Inferior parietal cortex (tissue), 1 donor: Measurements from ENCODE around the gene OR14C36.
"Not testable (repeated sequence)": the region's sequence is repeated elsewhere in the genome, so short reads cannot be mapped to it uniquely, and the experiment has no call there.

Experiments used
- DNase-seq: peaks from one replicate; pipeline ENCODE4 v3.0.0-alpha.2; 2016; ENCODE audit errors: extremely low spot score

Gene OR14C36

GRCh38 chr1:248348475-248348874, at the start of gene OR14C36:
TSS of gene OR14C36 (plus strand) at chr1:248348775. CDS start at chr1:248348775, 0 bp downstream.
- no peak for DNase-seq

GRCh38 chr1:248303324-248303723, 45.3 kb upstream of the OR14C36 start, which contains the start of gene OR2T12:
TSS of gene OR2T12 (minus strand) at chr1:248303424. CDS start at chr1:248295578, 7,846 bp downstream.
- no peak for DNase-seq

- not testable (repeated sequence) for DNase-seq
Observed at GRCh38 chr1:248305672-248306071, 42.9 kb upstream of the OR14C36 start.

- no peak for DNase-seq
Observed at GRCh38 chr1:248306103-248306502, 42.5 kb upstream of the OR14C36 start.

- not testable (repeated sequence) for DNase-seq
Observed at GRCh38 chr1:248306740-248307139, 41.8 kb upstream of the OR14C36 start.

GRCh38 chr1:248316796-248317195, 31.8 kb upstream of the OR14C36 start:
- DNase-seq = no peak

- DNase-seq = no peak
Observed at GRCh38 chr1:248324468-248324867, 24.1 kb upstream of the OR14C36 start, which contains the start of gene OR2M7. TSS of gene OR2M7 (minus strand) at chr1:248324568. CDS start at chr1:248324568, 0 bp downstream.

GRCh38 chr1:248343451-248343850, 5.1 kb upstream of the OR14C36 start:
- no peak for DNase-seq

GRCh38 chr1:248359415-248359814, 10.8 kb downstream of the OR14C36 start:
- DNase-seq = peak; percentile 13

- DNase-seq = peak; percentile 71
Observed at GRCh38 chr1:248361121-248361715, 12.6 kb downstream of the OR14C36 start, which contains the start of gene OR2T4. TSS of gene OR2T4 (plus strand) at chr1:248361665. CDS start at chr1:248361665, 0 bp downstream.

- DNase-seq = no peak
Observed at GRCh38 chr1:248366609-248367008, 18.0 kb downstream of the OR14C36 start.

GRCh38 chr1:248372394-248372793, 23.8 kb downstream of the OR14C36 start:
- DNase-seq = no peak

- no peak for DNase-seq
Observed at GRCh38 chr1:248373761-248374160, 25.2 kb downstream of the OR14C36 start.

GRCh38 chr1:248375446-248375845, 26.9 kb downstream of the OR14C36 start, which contains the start of gene OR2T6:
TSS of gene OR2T6 (plus strand) at chr1:248375746. CDS start at chr1:248387609, 11,863 bp downstream.
- DNase-seq = no peak

- no peak for DNase-seq
Observed at GRCh38 chr1:248376916-248377315, 28.3 kb downstream of the OR14C36 start.

GRCh38 chr1:248380854-248381253, 32.3 kb downstream of the OR14C36 start:
- no peak for DNase-seq

GRCh38 chr1:248388426-248388825, 39.9 kb downstream of the OR14C36 start:
- no peak for DNase-seq

GRCh38 chr1:248393050-248393449, 44.5 kb downstream of the OR14C36 start:
- DNase-seq = no peak
